GM04504 (cell line): ENCODE data around the gene TRIM40.

Experiments
- DNase-seq: peaks from one replicate; pipeline ENCODE4 v3.0.0-alpha.2; 2012; ENCODE audit warnings: low read depth

Gene TRIM40, protein sequence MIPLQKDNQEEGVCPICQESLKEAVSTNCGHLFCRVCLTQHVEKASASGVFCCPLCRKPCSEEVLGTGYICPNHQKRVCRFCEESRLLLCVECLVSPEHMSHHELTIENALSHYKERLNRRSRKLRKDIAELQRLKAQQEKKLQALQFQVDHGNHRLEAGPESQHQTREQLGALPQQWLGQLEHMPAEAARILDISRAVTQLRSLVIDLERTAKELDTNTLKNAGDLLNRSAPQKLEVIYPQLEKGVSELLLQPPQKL

DNA sequence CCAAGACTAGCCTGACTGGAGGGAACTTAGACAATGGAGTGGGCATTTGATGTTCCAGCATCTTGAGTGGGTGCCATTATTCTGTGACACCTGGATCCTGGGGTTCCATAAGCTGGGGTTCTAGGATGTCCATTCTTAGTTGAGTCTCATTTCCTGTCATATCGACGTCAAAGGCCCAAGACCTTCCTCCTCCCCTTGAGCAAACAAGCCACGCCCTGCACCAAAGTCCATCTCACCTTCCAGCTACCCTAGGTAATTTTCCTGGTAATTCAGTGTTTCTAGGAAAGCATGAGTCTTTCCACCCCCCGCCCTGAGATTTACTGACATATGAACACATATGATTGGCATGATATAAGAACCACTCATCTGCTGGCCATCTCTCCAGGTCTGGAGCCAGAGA is at the start of gene TRIM40:
Gene TRIM40, plus strand, starts transcription at position 384 of the 400 bp plus-strand sequence. CDS start 897 bp downstream, outside the sequence.
- DNase-seq = no peak

DNA sequence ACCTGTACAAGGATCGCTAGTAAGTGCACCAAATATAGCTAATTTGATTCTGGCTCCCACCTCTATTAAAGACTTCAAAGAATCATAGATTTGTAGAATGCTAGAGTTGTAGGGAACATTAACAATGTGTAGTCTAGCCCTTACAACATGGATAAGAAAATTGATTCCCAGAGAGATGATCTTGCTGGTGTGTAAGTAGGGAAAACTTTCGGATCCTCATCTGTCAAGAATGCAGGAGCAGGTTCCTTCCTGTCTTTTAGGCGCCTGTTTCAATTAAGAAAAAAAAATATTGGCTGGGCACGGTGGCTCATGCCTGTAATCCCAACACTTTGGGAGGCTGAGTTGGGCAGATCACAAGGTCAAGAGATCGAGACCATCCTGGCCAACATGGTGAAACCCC is 48.1 kb upstream of the TRIM40 start:
- DNase-seq = no peak

DNA sequence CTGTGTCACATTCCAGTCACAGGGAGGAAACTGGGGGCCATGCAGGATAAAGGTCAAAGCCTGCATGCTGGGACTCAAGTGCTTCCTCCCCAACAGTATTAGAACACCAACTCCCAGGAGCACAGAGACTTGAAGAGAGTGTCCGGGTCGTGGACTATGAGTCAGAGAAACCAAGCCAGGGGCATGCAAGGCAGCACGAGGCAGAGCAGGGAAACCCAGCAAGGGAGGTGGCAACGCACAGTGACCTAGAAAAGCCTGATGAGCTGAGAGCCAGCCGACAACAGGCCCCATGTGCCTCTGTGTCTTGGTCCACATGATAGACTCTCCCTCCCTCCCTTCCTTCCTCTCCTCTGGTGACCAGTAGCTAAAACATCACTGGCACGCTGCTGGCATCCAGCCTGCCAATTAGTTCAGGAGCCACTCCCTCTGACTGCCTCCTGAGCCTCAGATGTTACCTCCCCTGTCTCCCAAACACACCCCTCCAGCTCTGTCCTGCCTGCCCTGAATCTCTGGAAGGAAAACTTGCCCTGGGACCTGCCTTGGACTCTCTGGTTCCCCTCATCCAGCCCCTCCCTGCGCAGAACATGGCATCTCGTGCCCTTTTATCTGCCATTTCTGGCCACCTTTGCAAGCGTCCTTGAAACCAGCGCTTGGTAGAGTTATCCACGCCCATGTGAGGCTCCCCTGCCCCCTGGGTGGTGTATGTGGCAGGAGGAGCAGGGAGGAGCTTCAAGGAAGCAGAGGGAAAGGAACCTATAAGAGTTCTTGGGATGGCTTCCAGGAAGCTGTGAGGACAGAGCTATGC is 44.2 kb upstream of the TRIM40 start:
- peak; percentile 72 for DNase-seq

DNA sequence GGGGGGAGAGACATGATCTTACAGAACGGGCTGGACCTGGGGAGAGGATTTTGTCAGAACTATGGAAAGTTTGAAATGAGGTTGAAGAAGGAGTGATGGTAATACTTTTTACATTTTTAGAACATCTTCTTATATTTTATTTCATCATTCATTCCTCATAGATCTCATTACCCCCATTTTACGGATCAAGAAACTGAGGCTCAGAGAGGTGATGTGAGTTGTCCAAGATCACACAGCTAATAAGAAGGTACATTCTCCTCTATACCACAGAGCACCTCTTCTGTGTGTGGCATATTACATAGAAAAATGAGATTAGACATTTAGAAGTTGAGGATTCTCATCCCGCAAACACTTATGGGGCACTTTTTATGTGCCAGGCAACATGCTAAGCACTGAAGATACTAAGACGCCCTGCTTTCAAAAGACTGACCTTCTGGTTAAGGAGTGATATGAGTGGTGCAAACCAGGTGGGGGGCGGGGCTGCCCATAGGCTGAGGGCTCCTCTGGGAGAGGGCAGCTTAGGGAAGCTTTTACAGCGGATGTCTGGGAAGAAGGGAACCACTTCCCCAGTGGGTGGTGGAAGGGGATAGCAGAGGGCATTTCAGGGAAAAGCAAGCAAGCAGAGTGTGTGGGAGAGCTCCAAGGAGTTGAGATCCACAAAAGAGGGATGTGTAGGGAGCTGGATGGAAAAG is 42.9 kb upstream of the TRIM40 start:
- DNase-seq = no peak

DNA sequence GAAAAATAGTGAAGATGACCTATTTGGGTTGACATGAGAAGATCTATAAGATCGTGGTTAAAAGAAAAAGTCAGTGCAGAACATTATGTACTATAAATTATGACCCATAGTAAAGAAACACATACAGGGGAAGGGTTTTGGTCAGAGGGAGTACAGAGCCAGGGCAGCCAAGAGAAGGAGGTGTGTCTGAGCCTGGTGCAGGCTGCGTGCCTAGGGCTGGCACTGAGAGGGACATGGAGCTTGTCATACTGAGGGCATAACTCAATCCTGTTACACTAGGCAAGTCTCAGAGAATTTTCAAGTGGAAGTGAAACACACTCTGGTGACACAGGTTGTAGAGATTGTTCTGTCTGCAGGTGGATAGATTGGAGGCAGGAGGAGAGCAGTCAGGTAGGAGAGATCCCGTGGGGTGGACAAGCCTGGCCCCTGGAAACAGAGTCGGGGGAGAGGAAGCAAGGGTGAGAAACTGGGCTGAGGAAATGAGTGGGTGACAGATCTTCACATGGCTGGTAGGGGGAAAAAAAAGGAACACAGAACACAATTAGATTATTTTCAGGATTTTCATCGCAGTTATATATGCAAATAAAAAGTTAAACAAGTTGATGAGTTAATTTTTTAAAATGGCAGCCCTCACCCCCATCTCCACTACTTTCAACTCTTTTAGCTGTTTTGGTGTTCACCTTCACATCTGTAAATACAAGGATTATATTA is 41.8 kb upstream of the TRIM40 start:
- no peak for DNase-seq

DNA sequence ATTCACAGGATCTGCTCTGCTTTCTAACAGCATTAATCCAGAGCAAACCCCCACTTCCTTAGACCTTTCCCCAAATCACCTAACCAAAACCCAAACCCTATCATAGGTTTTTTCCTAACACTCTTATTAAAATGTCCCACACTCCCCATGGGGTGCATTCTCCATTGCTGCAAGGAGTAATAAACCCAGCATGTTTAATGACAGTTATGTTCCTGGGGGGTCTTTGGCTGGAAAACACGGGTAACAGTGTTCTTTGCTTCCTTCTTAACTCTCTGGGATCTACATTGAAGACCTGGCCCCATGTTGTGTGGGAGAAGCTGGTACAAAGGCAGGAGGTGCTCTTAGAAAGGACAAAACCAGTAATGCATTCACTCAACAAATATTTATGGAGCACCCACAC is 39.1 kb upstream of the TRIM40 start:
- DNase-seq = no peak

DNA sequence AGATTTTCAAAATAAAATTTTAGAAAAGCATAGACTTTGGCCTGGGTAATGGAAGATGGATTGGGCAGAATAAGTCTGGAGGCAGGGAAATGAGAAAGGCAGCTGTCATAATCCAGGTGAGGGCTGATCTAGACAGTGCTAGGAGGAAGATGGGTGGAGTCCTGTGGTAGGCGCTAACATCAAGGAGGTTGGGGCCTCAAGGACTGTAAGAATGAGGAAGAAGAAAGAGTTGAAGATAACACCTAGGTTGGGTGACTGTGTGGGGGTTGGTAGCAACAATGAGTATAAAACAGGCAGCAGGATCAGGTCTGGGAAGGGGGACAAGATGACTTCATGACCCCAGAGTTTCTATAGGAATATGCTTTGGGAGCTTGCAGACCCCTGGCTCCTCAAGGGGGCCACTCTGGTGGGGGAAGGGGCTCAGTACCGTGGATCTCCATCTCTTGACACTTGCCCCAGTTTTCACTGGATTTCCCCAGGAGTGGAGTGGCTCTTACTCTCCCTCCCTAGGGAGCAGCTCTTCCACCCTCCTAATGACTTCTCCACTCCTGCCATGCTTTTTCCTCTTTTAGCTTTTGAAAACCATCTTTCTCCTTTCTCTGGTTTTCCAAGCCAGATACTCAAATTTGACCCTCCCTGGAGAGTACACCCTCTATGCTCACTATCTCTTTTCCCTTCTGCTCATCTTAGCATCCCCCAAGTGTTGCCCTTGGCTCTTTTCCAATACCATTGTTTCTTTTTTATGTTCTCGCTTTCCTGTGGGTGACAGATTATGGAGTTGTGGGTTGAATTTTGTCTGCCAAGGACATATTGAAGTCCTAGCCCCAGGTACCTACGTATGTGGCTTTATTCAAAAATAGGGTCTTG is 37.8 kb upstream of the TRIM40 start:
- DNase-seq = no peak

DNA sequence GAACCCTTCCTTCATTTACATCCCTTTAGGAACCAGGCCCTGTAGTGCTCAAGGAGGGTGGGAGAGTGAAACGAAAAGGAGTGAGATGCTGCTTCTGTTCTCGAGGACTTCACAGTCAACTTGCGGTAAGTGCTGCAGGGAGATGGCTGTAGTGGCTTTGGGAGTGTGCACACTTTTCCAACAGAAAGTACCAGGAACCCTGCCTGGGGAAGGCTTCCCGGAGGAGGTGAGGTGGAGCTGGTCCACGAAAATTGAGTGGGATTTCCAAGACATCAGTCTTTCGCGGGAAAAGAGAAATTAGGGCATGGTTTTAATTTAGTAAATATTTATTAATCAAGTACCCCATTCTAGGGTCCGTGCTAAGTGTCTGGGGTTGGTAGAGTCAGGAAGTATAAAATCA is 35.8 kb upstream of the TRIM40 start:
- DNase-seq = no peak

DNA sequence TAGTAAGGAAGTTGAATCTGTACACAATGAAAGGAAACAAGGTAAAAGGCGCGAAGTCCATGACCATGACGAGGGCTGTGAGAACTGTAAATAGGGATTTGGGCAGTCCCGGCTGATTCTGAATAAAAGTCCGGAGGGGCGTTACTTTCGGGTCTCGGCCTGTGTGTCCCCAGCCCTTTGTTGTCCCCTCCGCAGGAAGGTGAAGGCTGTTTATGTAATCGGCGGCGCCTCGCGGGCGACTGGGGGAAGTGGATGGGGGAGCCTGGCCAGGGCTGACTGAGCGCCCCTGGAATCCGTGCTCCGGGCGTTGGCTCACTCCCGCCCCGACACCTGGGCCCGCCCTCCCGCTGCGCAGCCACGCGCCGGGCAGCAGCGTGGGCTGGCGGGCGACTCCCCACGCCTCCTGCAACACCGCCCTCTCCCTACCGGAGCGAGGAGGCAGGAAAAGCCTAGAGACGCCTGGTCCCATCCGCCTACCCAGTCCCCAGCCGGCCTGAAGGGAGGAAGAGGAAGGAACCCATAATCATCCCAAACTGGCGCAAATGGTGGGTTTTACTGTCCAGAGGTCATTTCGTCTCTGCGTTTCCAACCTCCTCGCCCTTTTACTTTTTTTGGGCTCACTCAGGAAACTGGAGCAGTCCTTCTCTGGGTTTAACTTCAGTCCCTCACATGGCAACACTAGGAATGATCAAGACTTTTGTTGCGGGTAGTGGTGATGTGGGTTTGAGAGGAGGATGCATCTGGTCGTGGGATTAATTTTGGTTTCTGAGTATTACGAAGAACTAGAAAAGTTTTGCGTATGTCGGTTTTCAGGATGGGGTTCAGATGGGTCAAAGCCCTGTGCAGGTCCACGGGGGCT is 35.1 kb upstream of the TRIM40 start:
- DNase-seq = no peak

DNA sequence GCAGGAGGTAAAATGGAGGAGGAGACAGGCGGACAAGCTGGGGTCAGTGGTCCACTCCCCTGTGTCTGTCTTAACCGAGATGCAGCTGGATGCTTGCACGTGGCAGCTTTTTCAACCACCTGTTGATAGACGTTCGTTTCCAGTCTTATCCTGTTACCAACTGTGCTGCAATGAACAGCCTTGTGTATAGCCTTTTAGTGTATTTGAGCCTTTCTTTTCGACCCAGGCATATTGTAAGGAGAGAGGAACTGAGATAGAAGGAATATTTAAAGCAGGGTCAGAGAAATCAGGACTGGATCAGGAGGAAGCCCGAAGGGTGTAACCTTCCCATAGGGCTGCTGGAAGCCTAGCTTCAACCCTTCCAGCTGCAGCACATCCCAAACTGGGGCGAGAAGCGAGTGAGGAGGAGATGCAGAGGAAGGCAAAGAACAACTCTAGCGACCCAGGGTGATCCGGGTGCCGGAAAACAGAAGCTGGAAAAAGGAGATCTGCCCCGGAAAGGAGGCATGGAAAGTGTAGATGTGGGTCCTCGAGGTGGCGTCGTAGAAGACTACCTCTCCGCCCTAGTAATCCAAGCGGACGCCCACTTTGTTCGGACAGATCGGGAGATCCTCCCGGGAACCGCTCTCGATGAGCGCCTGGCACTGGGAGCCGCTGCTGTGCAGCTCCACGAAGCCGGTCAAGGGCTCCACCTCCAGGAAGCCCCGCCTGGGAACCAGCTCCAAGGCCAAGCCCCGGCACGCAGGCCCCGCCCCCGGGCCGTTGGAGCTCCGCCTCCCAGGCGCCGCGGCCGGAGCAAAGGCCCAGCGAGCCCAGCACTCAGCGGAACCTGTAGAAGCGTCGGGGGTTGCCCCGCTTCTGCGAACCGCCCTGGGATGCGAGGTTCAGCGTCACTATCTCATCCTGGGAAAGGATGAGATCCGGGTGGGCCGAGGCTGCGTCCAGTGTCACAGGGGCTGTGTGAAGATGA is 34.2 kb upstream of the TRIM40 start:
- peak; percentile 64 for DNase-seq

DNA sequence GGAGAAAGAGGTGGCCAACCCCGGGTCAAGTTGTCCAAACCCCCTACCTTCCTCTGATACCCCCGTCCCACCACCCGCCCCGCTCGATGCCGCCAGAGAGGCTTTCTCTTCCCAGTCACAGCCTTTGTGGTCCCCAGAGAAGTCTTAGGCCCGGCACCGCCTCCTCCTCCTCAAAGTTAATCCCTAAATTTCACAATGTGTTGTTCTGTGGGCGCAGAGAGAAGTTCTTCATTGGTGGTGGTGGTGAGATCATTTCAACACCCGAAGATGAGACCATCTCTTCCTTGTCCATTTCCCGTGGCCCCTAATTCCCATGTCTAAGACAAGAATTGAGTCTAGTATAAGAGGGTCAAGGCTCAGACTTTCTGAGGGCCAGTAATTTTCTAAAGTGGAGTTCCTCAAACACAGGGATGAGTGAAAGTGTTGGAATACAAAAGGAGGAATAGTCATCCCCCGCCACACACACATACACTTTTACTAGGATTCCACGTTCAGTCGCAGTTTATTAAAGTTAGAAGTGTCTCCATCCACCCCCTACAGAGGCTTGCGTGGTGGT is 33.4 kb upstream of the TRIM40 start:
- peak; percentile 13 for DNase-seq

DNA sequence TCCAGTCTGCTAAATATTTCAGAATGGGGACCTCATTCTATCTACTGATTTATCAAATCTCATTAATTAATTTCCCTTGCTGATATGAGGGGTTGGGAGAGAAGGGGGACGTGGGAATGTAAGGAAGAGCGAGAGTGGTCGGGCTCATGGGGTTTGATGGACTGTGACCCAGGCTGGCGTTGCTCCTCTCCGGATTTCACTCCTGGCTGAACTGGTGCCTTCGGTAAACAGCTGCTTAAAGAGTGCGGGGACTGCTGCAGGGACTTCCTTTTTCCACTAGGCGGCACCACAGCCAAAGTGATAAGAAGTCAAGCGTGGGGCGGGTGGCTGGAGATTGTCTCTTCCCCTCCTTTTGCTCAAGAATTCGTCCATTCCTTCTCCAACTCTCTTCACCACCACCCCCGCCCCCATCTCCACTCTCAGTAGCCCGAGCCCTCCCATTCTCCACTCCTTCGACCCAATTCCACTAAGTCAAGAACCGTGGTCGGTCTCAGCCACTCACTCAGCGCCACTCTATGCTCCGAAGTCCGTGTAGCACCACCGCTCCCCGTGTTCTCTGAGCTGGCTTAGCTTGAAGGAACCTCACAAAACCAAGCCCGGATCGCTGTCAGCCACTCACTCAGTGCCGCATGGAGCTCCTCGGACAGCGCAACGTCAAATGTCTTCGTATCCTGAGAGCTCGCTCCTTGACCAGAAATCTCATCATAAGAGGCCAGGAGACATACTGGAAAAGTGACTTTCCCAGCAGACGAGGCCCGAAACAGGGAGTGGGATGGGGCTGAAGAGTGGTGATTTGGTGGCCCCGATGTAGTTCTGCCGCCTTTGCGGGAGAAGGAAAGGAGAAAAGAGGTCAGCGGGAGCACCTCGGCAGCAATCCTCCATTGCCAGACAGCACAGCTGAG is 32.7 kb upstream of the TRIM40 start:
- DNase-seq = peak; percentile 74

DNA sequence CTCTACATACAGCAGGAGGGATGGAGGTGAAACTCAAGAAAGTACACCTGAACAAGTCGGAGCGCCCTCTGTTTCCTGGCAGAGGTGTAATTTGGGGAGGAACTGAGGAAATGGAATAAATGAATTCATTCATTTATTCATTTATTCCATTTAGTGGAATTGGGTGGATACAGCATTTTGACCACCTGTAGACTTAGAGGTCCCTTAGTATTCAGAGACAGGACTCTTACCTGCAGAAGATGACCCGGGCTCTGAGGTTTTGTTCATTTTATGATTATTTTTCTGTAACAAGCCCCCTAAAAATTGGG is 32.1 kb upstream of the TRIM40 start:
- DNase-seq = no peak

DNA sequence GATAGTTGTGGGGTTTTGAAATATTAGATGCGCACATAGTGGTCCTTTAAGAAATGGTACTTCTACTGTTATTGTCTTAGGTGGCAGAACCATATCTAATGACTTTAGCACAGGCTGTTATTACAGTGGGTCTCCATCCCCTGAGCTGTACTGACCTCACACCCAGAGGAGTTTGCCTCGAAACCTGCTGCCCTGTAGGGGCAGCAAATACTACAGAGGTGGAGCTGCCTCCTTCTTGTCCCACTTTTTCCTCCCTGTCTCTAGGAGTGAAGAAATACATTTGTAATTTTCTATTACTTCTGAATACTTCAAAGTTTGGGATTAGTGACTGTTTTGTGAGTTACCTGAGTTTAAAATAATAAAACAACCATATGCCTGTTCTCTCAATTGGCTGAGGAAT is 31.3 kb upstream of the TRIM40 start:
- DNase-seq = no peak

DNA sequence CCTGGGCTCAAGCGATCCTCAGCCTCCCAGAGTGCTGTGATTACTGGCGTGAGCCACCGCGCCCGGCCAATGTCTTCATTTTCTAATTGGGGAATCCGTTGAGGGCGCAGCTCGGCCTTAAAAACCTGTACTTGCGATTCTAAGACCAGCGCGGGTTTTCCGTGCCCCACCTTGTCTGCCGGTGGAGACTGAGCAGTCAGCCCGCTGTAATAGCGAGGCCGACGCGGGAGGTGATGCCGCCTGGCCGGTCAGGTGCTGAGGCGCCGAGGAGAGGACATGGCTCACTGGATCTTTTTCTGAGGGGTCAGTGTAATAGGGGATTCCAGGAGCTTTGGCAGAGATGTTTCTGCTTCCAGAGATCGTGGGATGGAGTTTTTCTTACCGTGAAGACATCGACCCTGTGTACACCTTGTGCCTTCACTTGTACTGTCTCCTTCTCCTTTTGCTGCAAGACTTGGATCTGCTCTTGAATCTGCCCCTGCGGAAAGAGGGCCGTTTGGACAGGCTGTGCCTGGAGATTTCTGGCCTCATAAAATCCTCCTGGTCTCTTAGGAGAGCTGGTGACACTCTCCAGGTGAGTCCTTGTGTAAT is 24.6 kb upstream of the TRIM40 start:
- no peak for DNase-seq

DNA sequence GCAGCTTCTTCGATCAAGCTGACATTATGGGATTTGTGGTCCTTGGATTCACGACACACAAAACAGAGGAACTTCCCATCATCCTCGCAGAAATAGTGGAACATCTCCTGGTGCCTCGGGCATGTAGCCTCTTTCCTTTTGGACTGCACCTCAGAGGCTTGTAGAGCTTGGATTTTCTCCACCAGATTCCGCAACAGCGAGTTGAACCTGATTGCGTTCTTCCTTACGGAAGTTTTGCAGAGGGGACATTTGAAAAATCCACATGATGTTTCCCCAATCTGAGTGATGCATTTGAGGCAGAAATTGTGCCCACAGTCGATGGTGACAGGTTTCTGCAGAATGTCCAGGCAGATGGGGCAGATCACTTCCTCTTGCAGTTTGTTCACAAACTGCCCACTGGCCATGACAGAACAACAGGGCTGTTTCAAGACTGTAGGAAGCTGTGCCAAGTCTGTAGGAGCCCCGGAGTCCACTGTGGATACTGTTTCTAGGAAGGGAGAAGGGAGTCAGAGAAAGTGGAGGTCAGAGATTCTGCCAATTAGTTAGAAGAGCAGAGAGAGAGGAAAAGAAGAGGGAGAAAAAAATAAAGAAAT is 23.4 kb upstream of the TRIM40 start:
- no peak for DNase-seq
